ENCODE measurements around the gene HOXC5. TPM values are rescaled to one million over a fixed set of nuclear protein-coding genes. Genes with fewer than 3 reads are reported as not detected.

The HOXC5 gene
- total RNA-seq, 1 experiment from 2014 or later = 1.1 TPM

DNA sequence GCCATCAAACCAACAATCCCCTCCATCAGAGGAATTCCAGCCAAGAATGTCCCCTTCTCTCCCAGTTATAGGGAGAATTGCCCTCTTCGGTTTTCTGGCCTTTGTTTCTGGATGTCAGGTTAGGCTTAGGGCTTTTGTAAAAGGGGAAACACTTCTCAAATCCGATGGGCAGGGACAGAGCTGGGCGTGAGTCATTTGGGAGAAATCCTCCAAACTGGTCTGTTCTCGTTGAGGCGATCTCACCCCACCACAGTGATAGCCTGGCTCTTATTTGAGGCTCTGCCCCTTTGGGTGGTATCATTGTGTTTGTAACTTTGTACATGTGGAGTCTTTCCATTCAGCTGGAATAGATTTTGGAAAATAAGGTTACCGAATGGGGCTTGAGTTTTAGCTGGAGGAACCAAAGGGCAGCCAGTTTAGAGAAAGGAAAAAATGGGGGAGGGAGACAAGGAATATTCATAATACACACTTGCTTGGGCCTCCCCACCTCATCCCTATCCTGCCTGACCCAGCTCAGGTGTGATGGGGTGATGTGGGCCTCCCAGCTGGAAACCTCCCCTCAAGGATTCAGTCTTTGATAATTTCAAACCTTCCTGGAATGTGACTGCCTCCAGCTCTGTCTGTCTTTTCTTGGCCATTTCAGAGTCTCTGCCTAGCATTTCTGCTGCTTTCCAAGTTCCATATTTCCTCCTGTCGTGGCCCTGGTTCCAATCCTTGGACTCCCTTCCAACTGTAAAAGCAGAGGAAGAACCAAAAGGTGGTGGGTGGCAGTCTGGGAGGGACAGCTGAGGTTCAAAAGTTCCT is 28.3 kb downstream of the HOXC5 start:
- H3K27ac ChIP-seq (ENCODE audit: low read depth, low read length) = no peak overlapping the region
- DNase-seq (ENCODE audit: low read depth, low spot score) (no peak), ATAC-seq (no peak)
- POLR2A ChIA-PET = no interaction called here
- TF ChIP-seq EGR1 (IDR thresholded peaks at IDR 0.05; ENCODE audit: low read depth) = no peak
- TF ChIP-seq EZH2phosphoT487 (IDR thresholded peaks at IDR 0.05; ENCODE audit: borderline replicate concordance) = no peak
- TF ChIP-seq POLR2A (IDR thresholded peaks at IDR 0.05; ENCODE audit: borderline replicate concordance, extremely low read depth, insufficient read depth, insufficient read length) = no peak
- TF ChIP-seq, protein P1, sequence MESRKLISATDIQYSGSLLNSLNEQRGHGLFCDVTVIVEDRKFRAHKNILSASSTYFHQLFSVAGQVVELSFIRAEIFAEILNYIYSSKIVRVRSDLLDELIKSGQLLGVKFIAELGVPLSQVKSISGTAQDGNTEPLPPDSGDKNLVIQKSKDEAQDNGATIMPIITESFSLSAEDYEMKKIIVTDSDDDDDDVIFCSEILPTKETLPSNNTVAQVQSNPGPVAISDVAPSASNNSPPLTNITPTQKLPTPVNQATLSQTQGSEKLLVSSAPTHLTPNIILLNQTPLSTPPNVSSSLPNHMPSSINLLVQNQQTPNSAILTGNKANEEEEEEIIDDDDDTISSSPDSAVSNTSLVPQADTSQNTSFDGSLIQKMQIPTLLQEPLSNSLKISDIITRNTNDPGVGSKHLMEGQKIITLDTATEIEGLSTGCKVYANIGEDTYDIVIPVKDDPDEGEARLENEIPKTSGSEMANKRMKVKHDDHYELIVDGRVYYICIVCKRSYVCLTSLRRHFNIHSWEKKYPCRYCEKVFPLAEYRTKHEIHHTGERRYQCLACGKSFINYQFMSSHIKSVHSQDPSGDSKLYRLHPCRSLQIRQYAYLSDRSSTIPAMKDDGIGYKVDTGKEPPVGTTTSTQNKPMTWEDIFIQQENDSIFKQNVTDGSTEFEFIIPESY (IDR thresholded peaks at IDR 0.05; ENCODE audit: extremely low read depth, insufficient replicate concordance, low read length) = no peak
- TF ChIP-seq POLR2AphosphoS5 (IDR thresholded peaks at IDR 0.05; ENCODE audit: low read depth, low read length) = no peak
- TF ChIP-seq, protein P2, sequence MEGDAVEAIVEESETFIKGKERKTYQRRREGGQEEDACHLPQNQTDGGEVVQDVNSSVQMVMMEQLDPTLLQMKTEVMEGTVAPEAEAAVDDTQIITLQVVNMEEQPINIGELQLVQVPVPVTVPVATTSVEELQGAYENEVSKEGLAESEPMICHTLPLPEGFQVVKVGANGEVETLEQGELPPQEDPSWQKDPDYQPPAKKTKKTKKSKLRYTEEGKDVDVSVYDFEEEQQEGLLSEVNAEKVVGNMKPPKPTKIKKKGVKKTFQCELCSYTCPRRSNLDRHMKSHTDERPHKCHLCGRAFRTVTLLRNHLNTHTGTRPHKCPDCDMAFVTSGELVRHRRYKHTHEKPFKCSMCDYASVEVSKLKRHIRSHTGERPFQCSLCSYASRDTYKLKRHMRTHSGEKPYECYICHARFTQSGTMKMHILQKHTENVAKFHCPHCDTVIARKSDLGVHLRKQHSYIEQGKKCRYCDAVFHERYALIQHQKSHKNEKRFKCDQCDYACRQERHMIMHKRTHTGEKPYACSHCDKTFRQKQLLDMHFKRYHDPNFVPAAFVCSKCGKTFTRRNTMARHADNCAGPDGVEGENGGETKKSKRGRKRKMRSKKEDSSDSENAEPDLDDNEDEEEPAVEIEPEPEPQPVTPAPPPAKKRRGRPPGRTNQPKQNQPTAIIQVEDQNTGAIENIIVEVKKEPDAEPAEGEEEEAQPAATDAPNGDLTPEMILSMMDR (IDR thresholded peaks at IDR 0.05 in 2 of 3, conservative IDR thresholded peaks at IDR 0.05 in 1 of 3; ENCODE audit: borderline replicate concordance in 1 of 3, insufficient read depth in 1 of 3, low read depth in 2 of 3, low read length in 2 of 3) = no peak
- TF ChIP-seq EZH2 (IDR thresholded peaks at IDR 0.05) = no peak
- TF ChIP-seq, protein P3, sequence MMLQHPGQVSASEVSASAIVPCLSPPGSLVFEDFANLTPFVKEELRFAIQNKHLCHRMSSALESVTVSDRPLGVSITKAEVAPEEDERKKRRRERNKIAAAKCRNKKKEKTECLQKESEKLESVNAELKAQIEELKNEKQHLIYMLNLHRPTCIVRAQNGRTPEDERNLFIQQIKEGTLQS (IDR thresholded peaks at IDR 0.05) = no peak
- TF ChIP-seq CBX3 (IDR thresholded peaks at IDR 0.05; ENCODE audit: low read depth) = no peak
- TF ChIP-seq TCF7L2 (IDR thresholded peaks at IDR 0.05; ENCODE audit: borderline replicate concordance, extremely low read depth, insufficient read depth, insufficient read length) = no peak
- TF ChIP-seq JUND (IDR thresholded peaks at IDR 0.05) = no peak
- TF ChIP-seq, protein P4, sequence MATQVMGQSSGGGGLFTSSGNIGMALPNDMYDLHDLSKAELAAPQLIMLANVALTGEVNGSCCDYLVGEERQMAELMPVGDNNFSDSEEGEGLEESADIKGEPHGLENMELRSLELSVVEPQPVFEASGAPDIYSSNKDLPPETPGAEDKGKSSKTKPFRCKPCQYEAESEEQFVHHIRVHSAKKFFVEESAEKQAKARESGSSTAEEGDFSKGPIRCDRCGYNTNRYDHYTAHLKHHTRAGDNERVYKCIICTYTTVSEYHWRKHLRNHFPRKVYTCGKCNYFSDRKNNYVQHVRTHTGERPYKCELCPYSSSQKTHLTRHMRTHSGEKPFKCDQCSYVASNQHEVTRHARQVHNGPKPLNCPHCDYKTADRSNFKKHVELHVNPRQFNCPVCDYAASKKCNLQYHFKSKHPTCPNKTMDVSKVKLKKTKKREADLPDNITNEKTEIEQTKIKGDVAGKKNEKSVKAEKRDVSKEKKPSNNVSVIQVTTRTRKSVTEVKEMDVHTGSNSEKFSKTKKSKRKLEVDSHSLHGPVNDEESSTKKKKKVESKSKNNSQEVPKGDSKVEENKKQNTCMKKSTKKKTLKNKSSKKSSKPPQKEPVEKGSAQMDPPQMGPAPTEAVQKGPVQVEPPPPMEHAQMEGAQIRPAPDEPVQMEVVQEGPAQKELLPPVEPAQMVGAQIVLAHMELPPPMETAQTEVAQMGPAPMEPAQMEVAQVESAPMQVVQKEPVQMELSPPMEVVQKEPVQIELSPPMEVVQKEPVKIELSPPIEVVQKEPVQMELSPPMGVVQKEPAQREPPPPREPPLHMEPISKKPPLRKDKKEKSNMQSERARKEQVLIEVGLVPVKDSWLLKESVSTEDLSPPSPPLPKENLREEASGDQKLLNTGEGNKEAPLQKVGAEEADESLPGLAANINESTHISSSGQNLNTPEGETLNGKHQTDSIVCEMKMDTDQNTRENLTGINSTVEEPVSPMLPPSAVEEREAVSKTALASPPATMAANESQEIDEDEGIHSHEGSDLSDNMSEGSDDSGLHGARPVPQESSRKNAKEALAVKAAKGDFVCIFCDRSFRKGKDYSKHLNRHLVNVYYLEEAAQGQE (IDR thresholded peaks at IDR 0.05; ENCODE audit: low read depth) = no peak
- no peak for TF ChIP-seq SP1 (IDR thresholded peaks at IDR 0.05; ENCODE audit: low read depth)
- TF ChIP-seq, protein P5, sequence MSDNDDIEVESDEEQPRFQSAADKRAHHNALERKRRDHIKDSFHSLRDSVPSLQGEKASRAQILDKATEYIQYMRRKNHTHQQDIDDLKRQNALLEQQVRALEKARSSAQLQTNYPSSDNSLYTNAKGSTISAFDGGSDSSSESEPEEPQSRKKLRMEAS (IDR thresholded peaks at IDR 0.05) = no peak
- TF ChIP-seq RAD21 (IDR thresholded peaks at IDR 0.05; ENCODE audit: low read depth) = no peak
- TF ChIP-seq CEBPB (IDR thresholded peaks at IDR 0.05; ENCODE audit: low read depth) = no peak
- no peak for TF ChIP-seq ELF1 (IDR thresholded peaks at IDR 0.05; ENCODE audit: borderline replicate concordance, low read depth)
- no peak for TF ChIP-seq SIN3A (IDR thresholded peaks at IDR 0.05; ENCODE audit: low read depth)
- no peak for TF ChIP-seq ZFX (IDR thresholded peaks at IDR 0.05)
- H3K4me2 ChIP-seq (ENCODE audit: low read length) = no peak overlapping the region
- no peaks in the 10 kb centered on the region for H3K79me2 ChIP-seq (ENCODE audit: insufficient read depth, low read length)
- no peaks in the 10 kb centered on the region for H3K4me1 ChIP-seq (ENCODE audit: control insufficient read depth in 1 of 2, insufficient read depth in 2 of 2, low read length in 2 of 2)
- no peak overlapping the region for H2AFZ ChIP-seq (ENCODE audit: low read depth, low read length, poor library complexity, severe bottlenecking)
- H3K9me3 ChIP-seq (ENCODE audit: control insufficient read depth in 1 of 2, insufficient read depth in 1 of 2, low read depth in 1 of 2, low read length in 2 of 2) = no peaks in the 10 kb centered on the region
- no peaks in the 10 kb centered on the region for H4K20me1 ChIP-seq (ENCODE audit: insufficient read depth)
- CTCF ChIA-PET = no interaction called here
- H3K36me3 ChIP-seq (ENCODE audit: control insufficient read depth in 1 of 2, insufficient read depth in 2 of 2, low read length in 2 of 2) = no peaks in the 10 kb centered on the region
- intact Hi-C loops (cut with micrococcal nuclease) = no loop called here
- RAD21 ChIA-PET (ENCODE audit: low non-redundant PET in 1 of 2, low total read pairs in 2 of 2, uncharacterized antibody in 2 of 2, unreplicated experiment in 2 of 2) = no interaction called here
- BruUV-seq (replicated peaks) = no TSS peak
- H3K9me2 ChIP-seq (ENCODE audit: insufficient read depth) = no peaks in the 10 kb centered on the region
- H3K27me3 ChIP-seq (ENCODE audit: insufficient read depth, low read length) = peaks cover 11% of the 10 kb centered on the region
- H3K4me3 ChIP-seq (replicated peaks in 1 of 2; ENCODE audit: low read depth in 1 of 2, low read length in 2 of 2) = no peak overlapping the region
- H3K9ac ChIP-seq (ENCODE audit: low read length) = no peak overlapping the region

Data from HCT116 (cell line).